Liver (tissue), 9 donors: ENCODE results near the gene AKT3. TPM values are rescaled to one million over a fixed set of nuclear protein-coding genes. Genes with fewer than 3 reads are reported as not detected.

ENCODE experiments used
- DNase-seq: peaks from one replicate; pipeline ENCODE4 v3.0.0-alpha.2; 2017; ENCODE audit warnings: low spot score
- H3K27ac ChIP-seq, 2 donors: one replicate each; pipeline ENCODE4 v1.7.0; 2013; ENCODE audit warnings: inconsistent platforms in 2 of 2, low read length in 2 of 2, control low read depth in 1 of 2, low read depth in 1 of 2, mild to moderate bottlenecking in 1 of 2
- H3K27me3 ChIP-seq, 4 donors: one replicate each; pipeline versions ENCODE4 v1.6.1 to v1.7.0; 2013; ENCODE audit warnings: low read length in 3 of 4, inconsistent platforms in 1 of 4, mild to moderate bottlenecking in 1 of 4, moderate library complexity in 1 of 4; ENCODE audit not compliant: control insufficient read depth in 4 of 4, insufficient read depth in 4 of 4
- H3K36me3 ChIP-seq, 4 donors: one replicate each; pipeline versions ENCODE4 v1.6.1 to v1.7.0; 2013; ENCODE audit warnings: low read length in 3 of 4, mild to moderate bottlenecking in 3 of 4, low read depth in 1 of 4, moderate library complexity in 1 of 4; ENCODE audit not compliant: control insufficient read depth in 4 of 4, insufficient read depth in 3 of 4
- H3K4me1 ChIP-seq, 4 donors: one replicate each; pipeline versions ENCODE4 v1.6.1 to v1.7.0; 2013; ENCODE audit warnings: low read length in 3 of 4, mild to moderate bottlenecking in 3 of 4, moderate library complexity in 1 of 4; ENCODE audit not compliant: control insufficient read depth in 4 of 4, insufficient read depth in 4 of 4
- H3K4me3 ChIP-seq, 3 donors: one replicate each; pipeline versions ENCODE4 v1.6.1 to v1.7.0; 2013; ENCODE audit warnings: low read length in 3 of 3, control low read depth in 1 of 3, low read depth in 1 of 3, mild to moderate bottlenecking in 1 of 3
- H3K9ac ChIP-seq, 2 donors: one replicate each; pipeline ENCODE4 v1.7.0; 2013; ENCODE audit warnings: low read length in 2 of 2, mild to moderate bottlenecking in 2 of 2, moderate library complexity in 2 of 2, control low read depth in 1 of 2, low read depth in 1 of 2
- H3K9me3 ChIP-seq, 4 donors: one replicate each; pipeline versions ENCODE4 v1.6.1 to v1.7.0; 2013; ENCODE audit warnings: low read length in 3 of 4; ENCODE audit not compliant: control insufficient read depth in 4 of 4
- ATF3 ChIP-seq: IDR thresholded peaks from 2 replicates; pipeline ENCODE4 v1.6.1; 2016; ENCODE audit warnings: antibody characterized with exemption
- CTCF ChIP-seq: fragments of 150-350 bp; IDR thresholded peaks from 2 replicates; pipeline ENCODE4 v1.5.1; 2017; ENCODE audit warnings: improper control_type of control experiment, low read depth, low read length; ENCODE audit not compliant: missing input control
- FOXA1 ChIP-seq: IDR thresholded peaks from 2 replicates; pipeline ENCODE4 v1.6.1; 2016; ENCODE audit warnings: antibody characterized with exemption
- FOXA2 ChIP-seq: IDR thresholded peaks from 2 replicates; pipeline ENCODE4 v1.6.1; 2016; ENCODE audit warnings: antibody characterized with exemption
- GABPA ChIP-seq, 2 donors: IDR thresholded peaks in 1 of 2; conservative IDR thresholded peaks in 1 of 2; 2 replicates each; pipeline ENCODE4 v1.6.1; 2016; ENCODE audit warnings: antibody characterized with exemption in 2 of 2, mild to moderate bottlenecking in 1 of 2, moderate library complexity in 1 of 2
- HNF4A ChIP-seq, 2 donors: conservative IDR thresholded peaks; 2 replicates each; pipeline ENCODE4 v1.6.1; 2016; ENCODE audit warnings: antibody characterized with exemption in 2 of 2, mild to moderate bottlenecking in 2 of 2
- HNF4G ChIP-seq: IDR thresholded peaks from 2 replicates; pipeline ENCODE4 v1.6.1; 2016; ENCODE audit warnings: antibody characterized with exemption
- MAX ChIP-seq: IDR thresholded peaks from 2 replicates; pipeline ENCODE4 v1.6.1; 2016; ENCODE audit warnings: antibody characterized with exemption
- NR2F2 ChIP-seq: IDR thresholded peaks from 2 replicates; pipeline ENCODE4 v1.6.1; 2016; ENCODE audit warnings: antibody characterized with exemption
- RAD21 ChIP-seq, 2 donors: IDR thresholded peaks; 2 replicates each; pipeline ENCODE4 v1.6.1; 2016; ENCODE audit warnings: antibody characterized with exemption in 2 of 2, mild to moderate bottlenecking in 2 of 2
- REST ChIP-seq: IDR thresholded peaks from 2 replicates; pipeline ENCODE4 v1.6.1; 2016; ENCODE audit warnings: antibody characterized with exemption, mild to moderate bottlenecking
- RXRA ChIP-seq, 2 donors: IDR thresholded peaks; 2 replicates each; pipeline ENCODE4 v1.6.1; 2017 to 2018; ENCODE audit warnings: antibody characterized with exemption in 2 of 2, mild to moderate bottlenecking in 1 of 2
- SP1 ChIP-seq: IDR thresholded peaks from 2 replicates; pipeline ENCODE4 v1.6.1; 2018; ENCODE audit warnings: antibody characterized with exemption, mild to moderate bottlenecking
- TAF1 ChIP-seq: conservative IDR thresholded peaks from 2 replicates; pipeline ENCODE4 v1.6.1; 2016; ENCODE audit warnings: antibody characterized with exemption, mild to moderate bottlenecking
- YY1 ChIP-seq: IDR thresholded peaks from 2 replicates; pipeline ENCODE4 v1.6.1; 2016; ENCODE audit warnings: antibody characterized with exemption, mild to moderate bottlenecking
- ZBTB33 ChIP-seq: IDR thresholded peaks from 2 replicates; pipeline ENCODE4 v1.6.1; 2016; ENCODE audit warnings: antibody characterized with exemption
- WGBS: extraction: QIAGEN DNeasy Blood & Tissue Kit; methylation state at CpG from one replicate; pipeline ENCODE4 v1.1.7; 2013; 5-methylcytosine and 5-hydroxymethylcytosine counted together
- polyA plus RNA-seq, 2 donors: library from polyadenylated mRNA; stranded (reverse) in 1 of 2; unstranded in 1 of 2; fragments of 200-250 nt in 1 of 2; fragments of >200 nt in 1 of 2; fragmentation: Nextera tagmentation in 1 of 2; extraction: Ambion mirVana in 1 of 2; gene quantifications; one replicate each; pipeline versions ENCODE4 v1.2.1 to v1.2.3, GENCODE V29; 2013 to 2015
- total RNA-seq, 2 donors: library from RNA; depleted of rRNA; stranded (reverse); fragments of >200 nt; gene quantifications; one replicate each; pipeline ENCODE4 v1.2.3, GENCODE V29; 2014
- donor health status: healthy.
- donor health status: healthy.
- donor health status: healthy.
- donor health status: healthy.
- donor health status: healthy.

The AKT3 gene
- total and polyA plus RNA-seq, 4 donors = 1.7 to 7.6 (median 2.8) TPM

- TF ChIP-seq CTCF (no peak), SP1 (no peak)
These were observed 210.9 kb downstream of the AKT3 start (continued) for GRCh38 chr1:243639027-243639658.

- H3K4me1 ChIP-seq = peaks cover 0 to 4% (median 0%) of the 10 kb centered on the region in 4 donors
- H3K27ac ChIP-seq = no peak overlapping the region
- DNase-seq = no peak
- no peaks in the 10 kb centered on the region for H3K27me3 ChIP-seq
- peak overlapping the region in 1 of 2 donors; percentile 38 for H3K9ac ChIP-seq
- H3K36me3 ChIP-seq = no peaks in the 10 kb centered on the region
- TF ChIP-seq GABPA (IDR thresholded peaks at IDR 0.05 in 1 of 2, conservative IDR thresholded peaks at IDR 0.05 in 1 of 2) (no peak), RAD21 (IDR thresholded peaks at IDR 0.05) (no peak), ATF3 (no peak), FOXA2 (no peak), TAF1 (no peak), HNF4G (no peak), SP1 (no peak), CTCF (no peak), FOXA1 (no peak), ZBTB33 (no peak), RXRA (IDR thresholded peaks at IDR 0.05) (no peak), REST (no peak), HNF4A (conservative IDR thresholded peaks at IDR 0.05) (no peak), NR2F2 (no peak), MAX (no peak), YY1 (no peak)
- WGBS = 80% methylated on average over 4 of the region's 4 CpGs
- H3K9me3 ChIP-seq = no peaks in the 10 kb centered on the region
- H3K4me3 ChIP-seq = no peak overlapping the region
These were observed 211.9 kb downstream of the AKT3 start for GRCh38 chr1:243638186-243638585.
